Stimulated activated CD8-positive, alpha-beta memory T cell treated with anti-CD3 and anti-CD28 coated beads, Interleukin-4, amount 100 ng/mL, for 24 hours (primary cell): ENCODE measurements around the gene CD6.
A peak's percentile ranks its signal among the peaks of the same experiment; 100 is the strongest.

ENCODE experiments used
- DNase-seq: peaks from one replicate; pipeline ENCODE4 v3.0.0-alpha.2; 2020; ENCODE audit warnings: low read depth

Gene CD6

DNA sequence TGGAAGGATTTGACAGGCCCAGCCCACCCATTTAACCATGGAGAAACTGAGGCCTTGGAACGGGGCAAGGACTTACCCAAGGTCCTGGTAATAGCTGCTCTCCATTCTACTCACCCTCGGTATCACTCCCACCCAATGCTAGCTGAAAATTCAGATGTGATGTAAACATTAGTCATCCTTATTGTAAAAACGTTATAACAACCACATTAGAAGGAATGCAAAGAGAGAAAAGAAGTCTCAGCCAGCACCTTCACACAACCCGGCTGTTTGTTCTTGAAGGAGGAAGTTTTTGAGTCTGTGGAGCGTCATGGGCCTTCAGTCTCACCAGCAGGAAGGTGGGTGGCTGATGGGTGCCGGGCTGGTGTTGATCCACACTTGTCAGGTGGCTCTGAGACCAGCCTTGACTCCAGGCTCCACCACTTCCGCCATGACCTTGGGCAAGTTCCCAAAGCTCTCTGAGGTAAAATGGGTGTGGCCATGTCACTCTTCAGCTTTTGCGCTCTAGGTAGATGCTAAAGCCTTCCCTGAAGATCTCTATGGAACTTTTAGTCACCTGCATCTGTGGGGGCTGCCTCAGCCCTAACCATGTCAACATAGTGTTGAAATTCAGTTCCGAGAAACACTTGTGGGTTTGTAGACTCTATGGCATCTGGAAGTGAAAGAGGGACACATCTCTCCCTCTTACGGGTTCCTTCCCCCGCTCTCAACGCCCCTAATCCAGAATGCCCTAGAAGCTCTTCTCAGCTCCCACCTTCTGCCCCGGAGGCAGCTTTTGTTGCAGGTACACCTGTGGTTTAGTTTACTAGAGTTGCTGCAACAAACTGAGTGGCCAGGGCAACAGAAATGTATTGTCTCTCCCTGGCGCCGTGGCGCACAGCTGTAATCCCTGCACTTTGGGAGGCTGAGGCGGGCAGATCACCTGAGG, 14.8 kb downstream of the CD6 start:
- DNase-seq, result peak; percentile 77

DNA sequence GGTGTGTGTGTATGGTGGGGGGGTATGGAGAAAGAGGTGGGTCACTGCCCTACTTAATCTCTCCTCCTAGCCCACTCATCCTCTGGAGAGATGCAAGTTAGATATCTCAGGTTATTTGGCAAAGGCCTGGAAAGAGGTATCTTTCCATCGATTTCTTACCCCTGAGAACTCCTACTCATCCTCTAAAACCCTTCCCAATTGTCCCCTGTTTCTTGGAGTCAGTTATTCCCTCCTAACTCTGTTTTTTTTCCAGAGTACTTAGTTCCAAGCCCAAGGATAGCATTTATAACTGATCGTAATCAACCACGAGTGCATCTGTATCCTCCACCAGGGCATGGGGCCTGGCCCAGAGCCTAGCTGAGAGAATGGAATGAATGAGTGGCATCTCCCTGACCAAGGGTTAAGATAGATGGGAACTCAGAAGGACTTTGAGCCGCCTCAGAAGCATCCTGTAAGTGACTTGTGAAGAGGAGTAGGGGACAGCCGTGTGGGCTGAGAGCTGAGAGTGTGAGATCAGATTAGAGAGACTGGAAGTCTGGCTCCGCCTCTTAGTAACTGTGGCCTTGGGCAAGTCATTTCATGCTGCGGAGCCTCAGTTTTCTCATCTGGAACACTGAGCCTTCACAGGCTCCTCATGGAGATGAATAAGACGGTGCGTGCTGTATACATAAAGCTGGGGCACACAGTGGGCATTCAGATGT, 16.2 kb downstream of the CD6 start:
- DNase-seq, result peak; percentile 49

DNA sequence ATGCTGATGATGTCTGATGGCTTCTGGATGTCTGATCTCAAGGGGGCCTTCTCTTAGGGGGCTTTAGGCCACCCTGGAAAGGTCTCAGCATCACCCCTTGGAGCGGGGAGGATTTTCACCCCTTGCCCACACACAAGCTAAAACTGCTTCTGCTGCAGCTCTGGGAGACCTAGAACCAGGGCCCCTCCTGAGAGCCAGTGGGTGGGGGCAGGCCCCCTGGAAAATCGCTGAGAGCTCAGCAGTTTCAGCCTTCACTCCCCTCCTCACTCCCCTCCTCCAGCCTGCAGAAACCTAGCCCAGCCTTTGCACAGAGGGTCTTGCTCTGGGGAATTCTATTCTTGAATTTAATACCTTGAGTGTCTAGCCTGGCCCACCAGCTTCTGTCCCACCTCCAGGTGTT, 17.2 kb downstream of the CD6 start:
- no peak for DNase-seq

DNA sequence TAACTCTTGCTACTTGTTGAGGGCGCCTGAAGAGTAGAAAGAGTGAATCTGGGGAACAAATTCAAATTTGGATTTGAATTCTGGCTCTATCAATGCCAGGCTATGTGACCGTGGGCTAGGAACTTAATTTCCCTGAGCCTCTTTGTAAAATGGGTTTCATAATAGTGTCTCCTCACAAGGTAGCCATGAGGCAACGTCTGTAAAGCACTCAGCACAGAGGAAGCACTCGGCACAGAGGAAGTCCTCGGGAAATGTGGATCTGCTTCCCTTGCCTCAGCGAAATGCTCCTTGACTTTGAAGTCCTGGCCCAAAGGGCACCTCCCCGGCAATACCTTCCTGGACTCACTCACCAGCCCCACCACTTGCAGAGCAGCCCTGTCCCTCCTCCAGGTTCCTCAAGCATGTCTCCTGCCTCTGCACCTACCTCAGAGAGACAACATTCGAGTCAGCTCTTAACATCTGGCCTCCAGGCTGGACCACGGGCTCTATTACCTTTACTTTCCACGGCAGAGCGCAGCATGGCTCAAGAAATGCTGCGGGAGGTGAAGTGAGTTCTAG, 17.7 kb downstream of the CD6 start:
- no peak for DNase-seq

DNA sequence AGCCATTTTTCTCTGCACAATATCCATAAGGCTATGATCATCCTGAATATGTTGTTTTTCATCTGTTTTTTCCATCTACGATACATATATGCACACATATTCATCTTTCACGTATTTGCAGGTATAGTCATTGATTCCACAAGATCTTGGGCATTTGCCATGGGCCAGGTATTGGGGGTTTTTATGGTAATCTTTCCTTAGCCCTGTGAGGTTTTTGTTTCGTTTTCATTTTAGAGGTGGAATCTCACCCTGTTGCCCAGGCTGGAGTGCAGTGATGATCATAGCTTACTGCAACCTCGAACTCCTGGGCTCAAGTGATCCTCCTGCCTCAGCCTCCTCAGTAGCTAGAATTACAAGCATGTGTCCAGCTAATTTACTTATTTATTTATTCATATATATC, 20.0 kb downstream of the CD6 start:
- DNase-seq, result no peak

DNA sequence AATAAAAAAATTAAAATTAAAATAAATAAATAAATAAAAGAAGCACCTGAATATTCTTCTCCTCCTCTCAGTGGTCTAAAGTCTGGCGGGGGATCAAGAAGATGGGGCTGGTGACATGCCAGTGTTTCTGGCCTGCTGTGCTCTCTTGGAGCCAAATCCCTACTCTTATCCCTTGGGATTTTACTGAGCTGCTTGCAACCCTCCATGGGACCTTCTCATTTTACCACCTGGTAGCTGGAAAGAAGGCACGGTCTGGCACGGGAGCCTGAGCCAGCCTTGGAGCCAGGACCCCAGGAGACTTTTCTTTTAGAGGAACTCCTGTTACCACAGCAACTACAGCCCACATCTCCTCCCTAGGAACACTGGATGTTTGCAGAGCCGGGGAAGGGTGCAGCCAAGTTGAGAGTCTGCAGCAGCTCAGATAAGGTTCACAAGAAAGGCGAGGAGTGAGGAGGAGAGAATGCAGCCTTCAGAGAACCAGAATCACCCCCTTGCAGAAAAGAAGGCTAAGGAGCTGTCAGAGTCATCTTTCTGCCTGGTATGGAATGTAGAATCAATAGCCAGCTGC, 21.4 kb downstream of the CD6 start:
- no peak for DNase-seq

DNA sequence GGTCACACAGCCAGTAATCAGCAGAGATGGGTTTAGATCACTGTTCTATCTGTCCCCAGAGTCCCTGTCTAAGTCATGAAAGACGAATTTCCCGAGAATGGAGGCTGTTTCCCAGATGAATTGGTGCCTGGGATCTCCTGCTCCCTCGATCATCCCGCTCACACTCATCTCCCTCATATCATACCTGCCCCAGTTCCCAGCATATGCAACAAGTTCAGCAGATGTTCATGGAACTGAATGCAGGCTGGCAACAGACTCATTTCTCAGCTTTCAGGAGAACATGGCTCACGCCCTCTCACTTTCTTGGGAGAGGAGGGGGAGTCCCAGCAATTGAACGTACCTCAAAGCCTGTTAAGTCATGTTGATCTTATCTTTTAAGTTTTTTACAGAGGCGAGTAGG, 22.1 kb downstream of the CD6 start:
- no peak for DNase-seq

DNA sequence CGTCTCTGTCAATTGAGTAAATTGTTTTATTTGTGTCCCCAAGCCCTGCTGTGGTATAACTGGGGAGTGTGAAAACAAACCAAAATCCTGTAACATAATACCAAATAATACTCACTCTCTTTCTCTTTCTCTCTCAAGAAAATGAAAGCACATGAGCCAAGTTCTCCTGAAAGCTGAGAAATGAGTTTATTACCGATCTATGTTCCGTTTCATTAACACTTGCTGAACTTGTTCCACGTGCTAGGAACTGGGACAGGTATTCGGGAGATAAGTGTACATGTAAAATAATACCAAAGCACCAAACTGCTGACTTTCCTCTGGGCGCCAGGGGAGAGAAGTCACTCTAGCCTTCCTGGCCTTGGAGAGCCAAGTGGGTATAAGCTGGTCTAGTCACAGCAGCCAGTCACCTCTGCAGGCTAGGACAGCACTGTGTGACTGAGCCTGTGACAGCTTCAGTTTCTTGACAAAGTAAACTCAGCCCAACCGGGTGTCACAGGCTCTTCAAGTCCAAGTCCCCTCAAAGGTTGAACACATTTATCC, 23.1 kb downstream of the CD6 start:
- no peak for DNase-seq

DNA sequence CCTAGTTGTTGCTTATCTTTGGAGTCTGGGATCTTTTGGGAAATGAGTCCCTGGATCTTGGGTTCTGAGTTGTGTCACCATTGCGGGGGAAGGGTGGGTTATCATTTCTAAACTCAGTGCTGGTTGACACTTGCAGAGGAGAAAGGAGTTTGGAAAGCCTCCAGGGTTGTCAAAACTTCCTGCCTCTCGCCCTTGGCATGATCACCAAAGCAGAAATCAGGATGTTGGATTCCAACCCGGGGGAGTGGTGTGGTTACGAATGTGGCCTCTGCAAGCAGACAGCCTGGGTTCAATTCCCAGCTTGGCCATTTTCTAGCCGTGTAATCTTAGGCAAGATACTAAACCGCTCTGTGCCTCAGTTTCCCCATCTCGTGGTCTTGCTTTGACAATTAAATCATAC, 24.3 kb downstream of the CD6 start:
- DNase-seq, result no peak

DNA sequence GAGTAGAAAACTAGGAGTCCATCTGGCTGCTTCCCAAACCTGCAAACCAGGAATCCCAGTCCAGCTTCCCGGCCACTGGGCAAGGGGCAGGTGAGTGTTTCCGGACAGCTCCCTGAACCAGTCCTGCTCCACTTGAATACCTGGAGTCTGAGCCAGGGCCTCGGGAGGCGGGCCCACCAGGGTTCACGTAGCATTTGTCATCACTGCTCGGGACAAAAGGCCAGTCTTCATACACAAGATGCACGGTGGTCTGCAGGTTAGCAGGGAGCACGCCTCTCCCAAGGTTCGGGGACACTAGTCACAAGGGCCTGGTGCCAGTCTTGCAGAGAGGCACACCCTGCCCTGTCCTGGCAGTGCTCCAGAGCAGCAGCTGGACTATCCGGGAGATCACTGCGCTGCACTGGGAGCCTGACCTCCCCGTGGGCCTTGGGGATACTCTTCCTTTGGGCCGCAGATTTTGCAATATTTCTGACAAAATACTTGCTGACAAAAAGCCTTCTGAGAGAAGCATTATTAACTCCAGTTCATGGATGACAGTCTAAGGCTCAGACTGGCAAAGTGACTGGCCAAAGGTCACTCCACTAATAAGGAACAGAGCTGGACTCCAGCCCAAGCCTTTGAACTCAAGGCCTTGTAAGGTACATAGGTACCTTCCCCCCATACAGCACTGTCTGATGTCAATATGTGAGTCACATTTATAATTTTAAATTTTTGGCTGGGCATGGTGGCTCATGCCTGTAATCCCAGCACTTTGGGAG, 25.1 kb downstream of the CD6 start:
- DNase-seq, result no peak

DNA sequence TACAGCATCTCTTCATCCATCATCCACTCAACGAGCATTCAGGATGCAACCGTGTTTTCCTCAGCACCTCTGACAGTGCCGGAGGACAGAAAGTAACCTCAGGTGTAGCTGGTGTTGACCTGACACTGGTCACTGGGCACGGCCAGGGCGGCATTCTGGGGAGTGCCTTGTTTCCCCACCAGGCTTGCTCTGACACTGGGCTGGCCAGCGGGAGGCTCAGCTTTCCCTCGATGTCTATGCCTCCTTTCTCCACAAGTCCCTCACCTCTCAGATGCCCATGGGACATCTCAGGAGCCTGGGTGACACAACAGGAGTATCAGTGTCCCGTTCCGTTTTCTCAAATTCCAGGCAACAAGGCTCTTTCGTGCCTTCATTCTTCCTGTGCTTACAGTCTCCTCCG, 28.9 kb downstream of the CD6 start:
- DNase-seq, result no peak

DNA sequence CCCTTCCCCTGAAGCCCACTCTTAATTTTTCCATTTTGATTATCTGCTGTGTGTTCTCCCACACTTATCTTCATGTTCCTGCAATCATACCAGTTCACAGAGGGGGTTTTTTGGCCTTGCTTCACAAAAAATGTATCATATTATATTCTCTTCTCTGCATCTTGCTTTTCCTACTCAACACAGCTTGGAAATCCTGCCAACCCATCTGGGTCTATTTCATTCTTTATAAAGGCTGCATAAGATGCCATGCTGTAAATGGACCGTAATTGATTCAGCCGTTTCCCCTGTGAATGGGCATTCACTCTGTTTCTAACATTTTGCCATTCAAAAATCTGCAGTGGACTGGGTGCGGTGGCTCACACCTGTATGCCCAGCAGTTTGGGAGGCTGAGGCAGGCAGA, 30.5 kb downstream of the CD6 start:
- DNase-seq, result no peak

DNA sequence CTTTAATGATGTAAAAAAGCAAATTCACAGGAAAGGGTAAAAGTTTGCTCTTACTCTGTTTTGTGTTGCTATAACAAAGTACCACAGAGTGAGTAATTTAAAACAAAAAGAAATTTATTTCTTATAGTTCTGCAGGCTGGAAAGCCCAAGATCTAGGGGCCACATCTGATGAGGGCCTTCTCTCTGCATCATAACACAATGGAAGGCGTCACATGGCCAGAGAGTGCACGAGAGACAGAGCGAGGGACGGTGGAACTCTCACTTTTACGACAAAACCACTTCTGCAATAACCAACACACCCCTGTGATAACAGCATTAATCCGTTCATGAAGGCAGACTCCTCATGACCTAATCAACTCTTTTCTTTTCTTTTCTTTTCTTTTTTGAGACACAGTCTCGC, 31.1 kb downstream of the CD6 start:
- no peak for DNase-seq

DNA sequence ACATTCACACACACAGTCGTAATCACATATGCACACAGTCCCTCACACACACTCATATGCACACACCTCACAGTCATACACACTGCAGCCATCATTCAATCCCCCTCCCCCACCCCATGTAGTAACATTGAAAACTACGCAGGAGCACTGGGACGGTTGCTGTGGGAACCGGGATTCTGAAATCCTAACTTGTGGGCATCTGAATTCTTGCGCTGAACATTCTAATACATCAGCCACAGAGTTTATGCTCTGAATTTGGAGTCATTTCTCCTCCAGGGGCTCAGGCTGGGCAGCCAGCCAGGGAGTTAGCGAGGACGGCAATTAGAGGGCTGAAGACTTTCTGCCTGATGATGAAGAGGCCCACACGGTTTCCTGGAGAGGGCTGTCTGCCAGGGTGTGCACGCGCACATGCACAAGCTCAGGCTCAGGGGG, 32.7 kb downstream of the CD6 start:
- DNase-seq, result no peak

DNA sequence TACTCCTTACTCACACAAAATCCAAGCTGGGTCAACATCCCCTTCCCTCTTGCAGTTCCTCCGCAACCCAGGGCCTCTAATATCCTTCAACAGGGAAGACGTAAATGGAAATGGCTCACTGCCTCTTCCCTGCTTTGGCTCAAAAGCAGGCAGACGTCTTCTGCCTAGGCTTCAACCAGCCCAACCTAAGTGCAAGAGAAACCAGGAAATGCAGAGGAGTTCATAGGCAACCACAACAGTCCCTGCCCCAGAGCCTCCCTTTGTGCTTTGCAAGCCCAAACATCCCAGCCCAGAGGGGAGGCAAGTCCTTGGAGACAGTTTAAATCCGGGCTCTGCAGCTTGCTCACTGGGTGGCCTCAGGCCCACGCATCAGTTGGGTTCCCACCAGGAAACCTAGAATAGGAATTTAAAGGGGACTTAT, 33.3 kb downstream of the CD6 start:
- no peak for DNase-seq

DNA sequence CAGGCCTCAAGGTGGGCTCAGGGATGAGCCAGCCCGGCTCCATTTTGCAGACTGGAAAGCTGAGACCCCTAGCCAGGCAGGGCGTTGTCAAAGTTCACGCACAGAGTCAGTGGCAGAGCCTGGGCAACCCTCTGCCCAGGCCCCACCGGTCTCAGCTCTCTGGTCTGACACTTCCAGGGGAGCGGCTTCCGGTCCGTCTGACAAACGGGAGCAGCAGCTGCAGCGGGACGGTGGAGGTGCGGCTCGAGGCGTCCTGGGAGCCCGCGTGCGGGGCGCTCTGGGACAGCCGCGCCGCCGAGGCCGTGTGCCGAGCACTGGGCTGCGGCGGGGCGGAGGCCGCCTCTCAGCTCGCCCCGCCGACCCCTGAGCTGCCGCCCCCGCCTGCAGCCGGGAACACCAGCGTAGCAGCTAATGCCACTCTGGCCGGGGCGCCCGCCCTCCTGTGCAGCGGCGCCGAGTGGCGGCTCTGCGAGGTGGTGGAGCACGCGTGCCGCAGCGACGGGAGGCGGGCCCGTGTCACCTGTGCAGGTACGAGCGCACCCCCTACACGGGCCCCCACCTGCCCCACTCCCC, 36.0 kb downstream of the CD6 start:
- no peak for DNase-seq

DNA sequence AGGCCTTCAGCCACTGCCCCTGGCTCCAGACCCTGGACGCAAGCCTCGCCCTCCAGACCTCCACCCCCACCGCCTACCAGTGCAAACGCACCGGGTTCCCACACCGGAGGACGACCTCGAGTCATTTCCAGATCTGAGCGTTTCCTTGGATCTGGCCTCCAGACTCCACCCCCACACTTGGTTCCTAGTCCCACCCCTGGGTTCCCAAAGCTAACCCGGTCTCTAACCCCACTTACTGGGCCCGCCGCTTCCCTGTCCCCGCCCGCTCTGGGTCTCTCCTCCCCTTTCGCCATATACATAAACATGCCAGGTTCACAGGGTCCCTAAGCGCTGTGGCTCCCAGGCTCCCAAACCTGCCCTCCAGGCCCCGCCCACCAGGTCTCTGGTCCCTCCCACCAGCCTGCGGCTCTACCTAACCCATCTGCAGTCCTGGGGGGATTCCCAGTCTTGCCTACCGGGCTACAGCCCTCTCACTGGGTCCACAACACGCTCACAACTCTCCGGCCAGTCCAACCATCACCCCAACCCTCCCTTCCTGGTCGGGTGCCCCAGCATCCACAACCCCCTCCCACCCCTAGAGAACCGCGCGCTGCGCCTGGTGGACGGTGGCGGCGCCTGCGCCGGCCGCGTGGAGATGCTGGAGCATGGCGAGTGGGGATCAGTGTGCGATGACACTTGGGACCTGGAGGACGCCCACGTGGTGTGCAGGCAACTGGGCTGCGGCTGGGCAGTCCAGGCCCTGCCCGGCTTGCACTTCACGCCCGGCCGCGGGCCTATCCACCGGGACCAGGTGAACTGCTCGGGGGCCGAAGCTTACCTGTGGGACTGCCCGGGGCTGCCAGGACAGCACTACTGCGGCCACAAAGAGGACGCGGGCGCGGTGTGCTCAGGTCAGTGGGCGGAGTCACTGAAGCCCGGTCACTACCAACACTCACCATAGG, 36.7 kb downstream of the CD6 start:
- no peak for DNase-seq

DNA sequence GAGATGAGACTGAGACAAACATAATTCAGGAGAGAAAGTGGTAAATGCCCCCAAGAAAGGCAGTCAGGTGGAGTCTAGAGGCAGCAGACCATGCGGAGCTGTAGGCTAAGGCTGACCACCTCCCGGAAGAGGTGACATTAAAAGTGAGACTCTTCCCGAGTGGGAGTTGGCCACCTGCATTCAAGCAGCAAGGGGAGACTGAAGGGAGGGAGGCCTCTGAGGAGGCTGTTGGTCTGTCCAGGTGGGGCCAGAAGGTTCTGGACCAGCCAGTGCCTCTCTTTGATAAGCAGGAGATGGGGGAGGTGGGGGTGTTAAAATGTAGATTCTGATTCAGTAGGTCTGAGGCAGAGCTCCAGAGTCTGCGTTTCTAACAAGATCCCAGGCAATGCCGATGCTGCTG, 37.5 kb downstream of the CD6 start:
- DNase-seq, result no peak

DNA sequence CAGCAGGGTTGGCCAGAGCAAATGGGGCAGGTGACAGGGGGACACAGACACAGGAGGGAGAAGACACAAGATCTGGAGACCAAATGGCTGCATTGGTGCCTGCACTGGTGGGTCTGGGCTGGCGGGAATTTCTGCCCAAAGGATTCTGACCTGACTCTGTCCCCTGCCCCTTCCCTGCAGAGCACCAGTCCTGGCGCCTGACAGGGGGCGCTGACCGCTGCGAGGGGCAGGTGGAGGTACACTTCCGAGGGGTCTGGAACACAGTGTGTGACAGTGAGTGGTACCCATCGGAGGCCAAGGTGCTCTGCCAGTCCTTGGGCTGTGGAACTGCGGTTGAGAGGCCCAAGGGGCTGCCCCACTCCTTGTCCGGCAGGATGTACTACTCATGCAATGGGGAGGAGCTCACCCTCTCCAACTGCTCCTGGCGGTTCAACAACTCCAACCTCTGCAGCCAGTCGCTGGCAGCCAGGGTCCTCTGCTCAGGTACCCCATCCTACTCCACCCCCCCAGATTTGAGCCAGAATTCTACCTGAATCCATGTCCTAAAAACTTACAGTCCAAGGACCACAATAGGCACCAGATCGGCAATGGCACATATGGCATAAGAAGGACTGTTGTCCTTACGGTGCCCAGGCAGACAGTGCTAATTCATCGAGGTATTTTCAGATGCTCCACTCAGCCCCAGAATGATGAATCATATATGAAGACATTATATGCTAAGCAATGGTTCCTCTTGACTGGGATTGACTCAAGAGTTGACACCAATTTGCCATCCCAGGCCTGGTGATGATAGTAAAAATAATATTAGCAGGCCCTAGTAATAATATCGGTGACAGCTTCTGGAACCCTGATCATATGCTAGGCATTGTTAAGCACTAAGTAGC, 38.2 kb downstream of the CD6 start:
- no peak for DNase-seq
